HCT116 (cell line): ENCODE data around the gene RBBP6.

ENCODE experiments used
- CEBPB ChIP-seq: IDR thresholded peaks from 2 replicates; pipeline ENCODE4 v1.6.1; 2012; ENCODE audit warnings: low read depth
- EGR1 ChIP-seq: IDR thresholded peaks from 2 replicates; pipeline ENCODE4 v1.6.1; 2012; ENCODE audit warnings: low read depth
- EZH2 ChIP-seq: fragments of 200-600 bp; sonication (generic); IDR thresholded peaks from 2 replicates; pipeline ENCODE4 v1.6.1; 2017; ENCODE audit warnings: antibody characterized with exemption, mixed run types
- EZH2phosphoT487 ChIP-seq: fragments of 200-600 bp; IDR thresholded peaks from 2 replicates; pipeline ENCODE4 v1.6.1; 2018; ENCODE audit warnings: antibody characterized with exemption, borderline replicate concordance
- JUND ChIP-seq: IDR thresholded peaks from 2 replicates; pipeline ENCODE4 v1.6.1; 2012
- POLR2A ChIP-seq: IDR thresholded peaks from 2 replicates; pipeline ENCODE4 v1.7.0; 2011; ENCODE audit warnings: borderline replicate concordance; ENCODE audit not compliant: insufficient read depth, insufficient read length; ENCODE audit errors: extremely low read depth
- RAD21 ChIP-seq: IDR thresholded peaks from 2 replicates; pipeline ENCODE4 v1.6.1; 2012; ENCODE audit warnings: low read depth, mild to moderate bottlenecking
- SP1 ChIP-seq: IDR thresholded peaks from 2 replicates; pipeline ENCODE4 v1.6.1; 2012; ENCODE audit warnings: low read depth
- YY1 ChIP-seq: IDR thresholded peaks from 2 replicates; pipeline ENCODE4 v1.6.1; 2011; ENCODE audit warnings: low read length, low read depth, moderate library complexity, mild to moderate bottlenecking; ENCODE audit not compliant: insufficient replicate concordance; ENCODE audit errors: extremely low read depth
- TF ChIP-seq, protein P1 (sequence below), 3 experiments: fragments of 200-600 bp in 1 of 3; sonication (generic) in 1 of 3; IDR thresholded peaks in 2 of 3; conservative IDR thresholded peaks in 1 of 3; 2 replicates each; pipeline ENCODE4 v1.5.1; 2012 to 2017; ENCODE audit warnings: low read depth in 2 of 3, low read length in 2 of 3, antibody characterized with exemption in 1 of 3, borderline replicate concordance in 1 of 3, control low read depth in 1 of 3, mild to moderate bottlenecking in 1 of 3, mixed read lengths in 1 of 3, mixed run types in 1 of 3, moderate library complexity in 1 of 3; ENCODE audit not compliant: insufficient read depth in 1 of 3

DNA sequence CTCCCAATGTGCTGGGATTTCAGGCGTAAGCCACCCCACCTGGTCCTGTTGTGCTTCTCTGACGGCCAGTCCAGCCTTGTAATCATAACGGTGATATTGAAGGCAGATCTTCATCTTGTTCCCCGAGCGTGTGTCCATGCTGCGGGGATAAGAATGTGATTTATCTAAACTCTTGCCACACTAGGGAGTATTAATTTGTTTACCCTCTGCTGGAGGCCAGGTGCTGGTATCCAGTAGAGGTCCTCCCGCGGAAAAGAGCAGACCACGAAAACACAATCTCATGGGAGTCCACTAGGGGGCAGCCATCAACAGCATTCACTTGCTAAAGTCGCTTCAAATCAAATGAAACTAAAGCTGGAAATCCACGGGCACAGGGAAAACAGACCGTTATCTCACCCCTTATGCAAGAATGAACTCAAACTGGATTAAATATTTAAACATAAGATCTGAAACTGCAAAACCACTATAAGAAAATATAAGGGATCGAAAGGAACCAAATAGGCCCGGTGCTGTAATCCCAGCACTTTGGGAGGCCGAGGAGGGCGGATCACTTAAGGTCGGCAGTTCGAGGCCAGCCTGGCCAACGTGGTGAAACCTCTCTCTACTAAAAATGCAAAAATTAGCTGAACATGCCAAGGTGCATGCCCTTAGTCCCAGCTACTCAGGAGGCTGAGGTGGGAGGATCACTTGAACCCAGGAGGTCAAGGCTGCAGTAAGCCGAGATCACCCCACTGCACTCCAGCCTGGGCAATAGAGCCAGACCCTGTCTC, 22.3 kb upstream of the RBBP6 start:
- TF ChIP-seq JUND (no peak), RAD21 (peak; percentile 90), POLR2A (no peak), EZH2 (no peak), EZH2phosphoT487 (no peak), EGR1 (no peak), YY1 (peak; percentile 63), SP1 (no peak), CEBPB (no peak)
- TF ChIP-seq, protein P1, sequence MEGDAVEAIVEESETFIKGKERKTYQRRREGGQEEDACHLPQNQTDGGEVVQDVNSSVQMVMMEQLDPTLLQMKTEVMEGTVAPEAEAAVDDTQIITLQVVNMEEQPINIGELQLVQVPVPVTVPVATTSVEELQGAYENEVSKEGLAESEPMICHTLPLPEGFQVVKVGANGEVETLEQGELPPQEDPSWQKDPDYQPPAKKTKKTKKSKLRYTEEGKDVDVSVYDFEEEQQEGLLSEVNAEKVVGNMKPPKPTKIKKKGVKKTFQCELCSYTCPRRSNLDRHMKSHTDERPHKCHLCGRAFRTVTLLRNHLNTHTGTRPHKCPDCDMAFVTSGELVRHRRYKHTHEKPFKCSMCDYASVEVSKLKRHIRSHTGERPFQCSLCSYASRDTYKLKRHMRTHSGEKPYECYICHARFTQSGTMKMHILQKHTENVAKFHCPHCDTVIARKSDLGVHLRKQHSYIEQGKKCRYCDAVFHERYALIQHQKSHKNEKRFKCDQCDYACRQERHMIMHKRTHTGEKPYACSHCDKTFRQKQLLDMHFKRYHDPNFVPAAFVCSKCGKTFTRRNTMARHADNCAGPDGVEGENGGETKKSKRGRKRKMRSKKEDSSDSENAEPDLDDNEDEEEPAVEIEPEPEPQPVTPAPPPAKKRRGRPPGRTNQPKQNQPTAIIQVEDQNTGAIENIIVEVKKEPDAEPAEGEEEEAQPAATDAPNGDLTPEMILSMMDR (IDR thresholded peaks at IDR 0.05 in 2 of 3, conservative IDR thresholded peaks at IDR 0.05 in 1 of 3; ENCODE audit: borderline replicate concordance in 1 of 3, insufficient read depth in 1 of 3, low read depth in 2 of 3, low read length in 2 of 3) = peak; percentile 92 to 98 (median 95)
